IMR-90 (cell line): Measurements from ENCODE around the gene DNAI2. TPM values are rescaled to one million over a fixed set of nuclear protein-coding genes. Genes with fewer than 3 reads are reported as not detected.

Experiments
- ATAC-seq: fragments of 200-7000 bp; cut with Tn5 transposase; 2 replicates; pipeline ENCODE4 v1.9.1; 2020; ENCODE audit warnings: low read depth, mild to moderate bottlenecking, moderate library complexity
- BruUV-seq: library from RNA; stranded (reverse); fragments of 400-500 nt; replicated peaks from 2 replicates; lab custom pipeline; 2021; lab: Mats Ljungman, UMichigan
- CTCF ChIA-PET: fragments of 300-600 bp; formaldehyde crosslinking; extraction: SDS; loops from one replicate; lab custom pipeline; 2021; ENCODE audit warnings: antibody characterized with exemption; lab: Yijun Ruan, JAX
- POLR2A ChIA-PET: fragments of 300-600 bp; sonication (Branson Sonifier 250); formaldehyde crosslinking; loops from one replicate; lab custom pipeline; 2022; ENCODE audit warnings: antibody characterized with exemption; ENCODE audit not compliant: unreplicated experiment; lab: Charles Lee
- DNase-seq: peaks from one replicate; pipeline ENCODE4 v3.0.0; 2013
- H2AFZ ChIP-seq: replicated peaks from 2 replicates; pipeline ENCODE3; 2013; ENCODE audit warnings: low read length, mild to moderate bottlenecking; ENCODE audit not compliant: poor library complexity
- H2AK5ac ChIP-seq: 2 replicates; pipeline ENCODE4 v1.6.1; 2013; ENCODE audit warnings: low read depth, low read length, inconsistent platforms
- H2AK9ac ChIP-seq: replicated peaks from 2 replicates; pipeline ENCODE3; 2013; ENCODE audit warnings: mild to moderate bottlenecking, low read depth, low read length, moderate library complexity; ENCODE audit not compliant: poor library complexity
- H2BK120ac ChIP-seq: 2 replicates; pipeline ENCODE4 v1.6.1; 2013; ENCODE audit warnings: low read depth, low read length, inconsistent platforms
- H2BK15ac ChIP-seq: 3 replicates; pipeline ENCODE4 v1.6.1; 2013; ENCODE audit warnings: low read depth, low read length, inconsistent platforms
- H2BK20ac ChIP-seq: 2 replicates; pipeline ENCODE4 v1.6.1; 2013; ENCODE audit warnings: low read depth, mild to moderate bottlenecking, inconsistent platforms, low read length, moderate library complexity
- H2BK5ac ChIP-seq: 2 replicates; pipeline ENCODE4 v1.6.1; 2013; ENCODE audit warnings: mild to moderate bottlenecking, low read depth, low read length, inconsistent platforms; ENCODE audit not compliant: poor library complexity, severe bottlenecking
- H3K14ac ChIP-seq: replicated peaks from 2 replicates; pipeline ENCODE4 v1.6.1; 2013; ENCODE audit warnings: low read depth, low read length, inconsistent platforms
- H3K18ac ChIP-seq: 2 replicates; pipeline ENCODE4 v1.6.1; 2013; ENCODE audit warnings: low read depth, low read length, control low read depth
- H3K23ac ChIP-seq: 2 replicates; pipeline ENCODE4 v1.6.1; 2013; ENCODE audit warnings: low read depth, low read length, inconsistent platforms
- H3K27ac ChIP-seq: 2 replicates; pipeline ENCODE4 v1.5.1; 2013; ENCODE audit warnings: mild to moderate bottlenecking, control low read depth, low read length; ENCODE audit not compliant: insufficient read depth
- H3K27me3 ChIP-seq: 2 replicates; pipeline ENCODE4 v1.6.1; 2013; ENCODE audit warnings: low read length; ENCODE audit not compliant: control insufficient read depth, insufficient read depth
- H3K36me3 ChIP-seq: 2 replicates; pipeline ENCODE4 v1.6.1; 2013; ENCODE audit warnings: low read length, mixed read lengths; ENCODE audit not compliant: control insufficient read depth, insufficient read depth
- H3K4ac ChIP-seq: 2 replicates; pipeline ENCODE4 v1.6.1; 2013; ENCODE audit warnings: low read depth, low read length, inconsistent platforms
- H3K4me1 ChIP-seq: 2 replicates; pipeline ENCODE4 v1.6.1; 2013; ENCODE audit warnings: low read length, mixed read lengths; ENCODE audit not compliant: control insufficient read depth, insufficient read depth
- H3K4me2 ChIP-seq: 2 replicates; pipeline ENCODE4 v1.6.1; 2013; ENCODE audit warnings: low read depth, mild to moderate bottlenecking, control low read depth, low read length, moderate library complexity
- H3K4me3 ChIP-seq: 2 replicates; pipeline ENCODE4 v1.5.1; 2013; ENCODE audit warnings: low read depth, mild to moderate bottlenecking, control low read depth, low read length, moderate library complexity; ENCODE audit not compliant: insufficient read depth
- H3K56ac ChIP-seq: 2 replicates; pipeline ENCODE4 v1.6.1; 2013; ENCODE audit warnings: low read length, inconsistent platforms; ENCODE audit not compliant: insufficient read depth; ENCODE audit errors: extremely low read depth
- H3K79me1 ChIP-seq, 2 experiments: 2 replicates each; pipeline ENCODE4 v1.6.1; 2013; ENCODE audit warnings: low read length in 2 of 2, inconsistent platforms in 1 of 2, low read depth in 1 of 2
- H3K9ac ChIP-seq: 2 replicates; pipeline ENCODE4 v1.6.1; 2013; ENCODE audit warnings: low read depth, low read length, control low read depth
- H3K9me1 ChIP-seq: 2 replicates; pipeline ENCODE4 v1.6.1; 2013; ENCODE audit warnings: low read length, inconsistent platforms; ENCODE audit not compliant: insufficient read depth
- H3K9me3 ChIP-seq: 2 replicates; pipeline ENCODE4 v1.6.1; 2013; ENCODE audit warnings: low read length; ENCODE audit not compliant: control insufficient read depth, insufficient read depth
- H4K20me1 ChIP-seq: 2 replicates; pipeline ENCODE4 v1.6.1; 2013; ENCODE audit warnings: low read length, inconsistent platforms; ENCODE audit not compliant: insufficient read depth
- H4K5ac ChIP-seq: 2 replicates; pipeline ENCODE4 v1.6.1; 2013; ENCODE audit warnings: mild to moderate bottlenecking, low read depth, low read length, control low read depth
- H4K8ac ChIP-seq, 2 experiments: 2 replicates each; pipeline ENCODE4 v1.6.1; 2013; ENCODE audit warnings: low read depth in 2 of 2, low read length in 2 of 2, control low read depth in 1 of 2, inconsistent platforms in 1 of 2
- H4K91ac ChIP-seq: 2 replicates; pipeline ENCODE4 v1.6.1; 2013; ENCODE audit warnings: low read depth, low read length, inconsistent platforms; ENCODE audit not compliant: insufficient read depth
- CEBPB ChIP-seq: IDR thresholded peaks from 2 replicates; pipeline ENCODE4 v1.6.1; 2012; ENCODE audit warnings: low read depth, low read length, improper control_type of control experiment
- CHD1 ChIP-seq: IDR thresholded peaks from 2 replicates; pipeline ENCODE4 v1.6.1; 2012; ENCODE audit warnings: low read depth, low read length, improper control_type of control experiment
- ELK1 ChIP-seq: fragments of 150-350 bp; IDR thresholded peaks from 2 replicates; pipeline ENCODE4 v1.6.1; 2016; ENCODE audit warnings: low read depth, mild to moderate bottlenecking, low read length, moderate library complexity, borderline replicate concordance
- FOS ChIP-seq: fragments of 150-350 bp; IDR thresholded peaks from 2 replicates; pipeline ENCODE4 v1.6.1; 2016; ENCODE audit warnings: low read depth, low read length
- MAFK ChIP-seq: IDR thresholded peaks from 2 replicates; pipeline ENCODE4 v1.6.1; 2012; ENCODE audit warnings: low read depth, low read length, improper control_type of control experiment
- MAZ ChIP-seq: IDR thresholded peaks from 2 replicates; pipeline ENCODE4 v1.6.1; 2012; ENCODE audit warnings: low read depth, mild to moderate bottlenecking, low read length, improper control_type of control experiment, moderate library complexity, borderline replicate concordance
- MXI1 ChIP-seq: IDR thresholded peaks from 2 replicates; pipeline ENCODE4 v1.6.1; 2012; ENCODE audit warnings: low read depth, mild to moderate bottlenecking, low read length, moderate library complexity, borderline replicate concordance
- NFE2L2 ChIP-seq: fragments of 150-350 bp; IDR thresholded peaks from 2 replicates; pipeline ENCODE4 v1.6.1; 2016; ENCODE audit warnings: low read depth, mild to moderate bottlenecking, low read length
- POLR2A ChIP-seq: IDR thresholded peaks from 2 replicates; pipeline ENCODE4 v1.6.1; 2012; ENCODE audit warnings: mild to moderate bottlenecking, low read depth, low read length
- RFX5 ChIP-seq: IDR thresholded peaks from 2 replicates; pipeline ENCODE4 v1.8.0; 2012; ENCODE audit warnings: low read depth, mild to moderate bottlenecking, low read length, moderate library complexity
- SMC3 ChIP-seq: fragments of 150-350 bp; IDR thresholded peaks from 2 replicates; pipeline ENCODE4 v1.6.1; 2016; ENCODE audit warnings: low read depth, mild to moderate bottlenecking, antibody characterized with exemption, low read length, moderate library complexity
- USF2 ChIP-seq: fragments of 150-350 bp; IDR thresholded peaks from 2 replicates; pipeline ENCODE4 v1.6.1; 2017; ENCODE audit warnings: mild to moderate bottlenecking, antibody characterized with exemption, low read length, low read depth
- WGBS, 2 experiments: methylation state at CpG; one replicate each; pipeline versions ENCODE4 v1.1.5 to v1.1.7; 2013; ENCODE audit warnings: missing lambda C conversion rate in 2 of 2; ENCODE audit not compliant: insufficient read length in 1 of 2; ENCODE audit errors: extremely low coverage in 2 of 2; 5-methylcytosine and 5-hydroxymethylcytosine counted together
- dilution Hi-C: fragments of 300-500 bp; cut with HindIII; formaldehyde crosslinking; loops from one replicate; pipeline ENCODE4 v1.14.3; 2018; ENCODE audit warnings: low sequenced_read_pairs; ENCODE audit not compliant: unreplicated experiment
- in situ Hi-C: fragments of 300-500 bp; cut with MboI; formaldehyde crosslinking; loops from 3 replicates; pipeline ENCODE4 v1.14.3; 2019; ENCODE audit warnings: low sequenced_read_pairs, inconsistent platforms, mixed read lengths
- intact Hi-C: fragments of 100-400 bp; cut with micrococcal nuclease; formaldehyde crosslinking; loops from 2 replicates; pipeline ENCODE4 v1.10.0; 2022
- polyA plus RNA-seq, 3 experiments: library from polyadenylated mRNA; depleted of rRNA; stranded (reverse); fragments of >200 nt; gene quantifications; 2 replicates each; pipeline ENCODE4 v1.2.3, GENCODE V29; 2012; ENCODE audit warnings: low replicate concordance in 1 of 3
- total RNA-seq: library from RNA; depleted of rRNA; stranded (reverse); fragments of >200 nt; gene quantifications from 2 replicates; pipeline ENCODE4 v1.2.3, GENCODE V29; 2012

Gene DNAI2
- total and polyA plus RNA-seq, 2 of the 4 experiments (the other 2 are of a cell fraction), result not detected

- Histone ChIP-seq H2BK5ac (no peak within 1 kb of the TSS), H3K9me3 (peaks cover 2% of the 10 kb centered on the region; the same call in 1 of the 2 replicates), H3K4ac (no peak within 1 kb of the TSS), H2BK15ac (no peak within 1 kb of the TSS), H3K4me3 (no peak within 1 kb of the TSS), H4K8ac (no peak within 1 kb of the TSS), H3K27me3 (peaks cover 8% of the 10 kb centered on the region), H3K4me2 (peak within 1 kb of the TSS; percentile 35; the same call in 1 of the 2 replicates), H2AFZ (peak within 1 kb of the TSS; percentile 32), H3K79me1 (no peaks in the 10 kb centered on the region), H3K9me1 (no peaks in the 10 kb centered on the region), H2AK9ac (peak within 1 kb of the TSS; percentile 52), H3K56ac (no peak within 1 kb of the TSS), H4K91ac (no peak within 1 kb of the TSS), H4K5ac (no peak within 1 kb of the TSS), H3K4me1 (no peaks in the 10 kb centered on the region), H4K20me1 (no peaks in the 10 kb centered on the region), H2BK120ac (no peak within 1 kb of the TSS), H3K9ac (no peak within 1 kb of the TSS), H2AK5ac (no peak within 1 kb of the TSS), H3K23ac (no peak within 1 kb of the TSS), H3K14ac (no peak within 1 kb of the TSS), H3K27ac (no peak within 1 kb of the TSS), H2BK20ac (no peak within 1 kb of the TSS), H3K18ac (no peak within 1 kb of the TSS), H3K36me3 (no peaks in the 10 kb centered on the region)
- dilution Hi-C loops (no loop called here), in situ Hi-C loops (no loop called here), intact Hi-C loops (no loop called here)
- no peak for TF ChIP-seq MXI1
- no peak for TF ChIP-seq NFE2L2
- TF ChIP-seq FOS, result no peak
- TF ChIP-seq MAFK, result no peak
- no peak for TF ChIP-seq CEBPB
- TF ChIP-seq RFX5, result no peak
- no peak for TF ChIP-seq ELK1
- TF ChIP-seq MAZ, result no peak
- TF ChIP-seq USF2, result no peak
- TF ChIP-seq CHD1, result no peak
- TF ChIP-seq POLR2A, result no peak
- TF ChIP-seq SMC3, result no peak
- CTCF ChIA-PET, result no interaction called here
- DNase-seq (no peak), ATAC-seq (peak; percentile 46)
- BruUV-seq, result no TSS peak
- 16% methylated on average over 8 of the region's 73 CpGs; no CpG with 5 or more reads in 1 of the 2 experiments for WGBS, 2 experiments
- POLR2A ChIA-PET, result no interaction called here
These were observed 51.8 kb downstream of the DNAI2 start, which contains the start of gene KIF19 for GRCh38 chr17:74325743-74326379. KIF19 (plus strand) TSS chr17:74326226; CDS start chr17:74326350, 124 bp downstream.
